ENCODE measurements around the gene CDHR3. TPM values are rescaled to one million over a fixed set of nuclear protein-coding genes. Genes with fewer than 3 reads are reported as not detected.

CDHR3 gene
- total and polyA plus RNA-seq, 9 of the 15 experiments (the other 6 are each of a cell fraction or from before 2014, with no cell fraction given) = 0.03 to 0.66 (median 0.24) TPM; not detected in 1

DNA sequence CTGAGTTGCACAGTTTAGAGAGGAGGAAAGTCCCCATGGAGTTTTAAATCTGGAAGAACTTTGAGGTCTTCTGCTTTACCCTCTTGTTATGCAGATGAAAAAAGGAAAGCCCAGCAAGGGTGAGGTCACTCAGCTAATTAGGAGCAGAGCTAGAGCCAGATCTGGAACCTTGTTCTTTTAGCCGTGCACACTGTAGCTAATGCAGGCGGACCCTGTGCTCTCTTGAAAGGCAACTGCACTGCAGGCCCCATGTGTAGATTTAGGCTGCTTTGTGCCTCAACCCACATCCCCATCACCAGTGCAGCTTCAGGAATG is 85.6 kb downstream of the CDHR3 start:
- WGBS (ENCODE audit: insufficient coverage, low coverage, missing lambda C conversion rate) = 3% methylated on average over 2 of the region's 2 CpGs
- in situ Hi-C loops (cut with MboI) (no loop called here), intact Hi-C loops (cut with micrococcal nuclease) (no loop called here)
- H3K9me1 ChIP-seq (ENCODE audit: control insufficient read depth, insufficient read depth, low read length) = no peaks in the 10 kb centered on the region
- H3K4me3 ChIP-seq = no peak overlapping the region
- H3K9me3 ChIP-seq (replicated peaks; ENCODE audit: control insufficient read depth, insufficient read depth, low read depth, low read length) = 0 out of 2 replicates have a peak, but pooled peaks cover 2% of the 10 kb centered on the region
- H3K4me2 ChIP-seq (ENCODE audit: insufficient read depth, low read length) = no peak overlapping the region
- H2AFZ ChIP-seq (ENCODE audit: low read depth, low read length) = no peak overlapping the region
- no TSS peak for BruUV-seq (replicated peaks)
- no peaks in the 10 kb centered on the region for H3K79me2 ChIP-seq (ENCODE audit: control insufficient read depth, insufficient read depth, low read length)
- CTCF ChIA-PET (ENCODE audit: low intra/inter-chr PET ratio) = interaction anchor here (0.5 to 3.1 kb wide), 2 partner anchors 104 to 292 kb away, joined by 3 to 20 read pairs; no protein-coding TSS in a partner anchor
- FAIRE-seq (no peak), DNase-seq (ENCODE audit: extremely low read depth in 1 of 4, low spot score in 3 of 4) (no peak), ATAC-seq (no peak)
- POLR2A ChIA-PET = interaction anchor here (0.6 to 0.7 kb wide), 2 partner anchors 20 to 355 kb away, joined by 3 read pairs; no protein-coding TSS in a partner anchor
- H3K27me3 ChIP-seq (ENCODE audit: control insufficient read depth in 2 of 2, insufficient read depth in 2 of 2, low read length in 2 of 2) = peaks cover 59 to 70% of the 10 kb centered on the region in 2 experiments
- no peaks in the 10 kb centered on the region for H3K4me1 ChIP-seq (replicated peaks in 1 of 2; ENCODE audit: control insufficient read depth in 2 of 2, insufficient read depth in 2 of 2, low read length in 2 of 2)
- no peaks in the 10 kb centered on the region for H3K36me3 ChIP-seq (ENCODE audit: control insufficient read depth, insufficient read depth, low read length)
- H4K20me1 ChIP-seq (replicated peaks; ENCODE audit: control insufficient read depth, insufficient read depth, low read length) = peaks cover 7% of the 10 kb centered on the region; the same call in 1 of the 2 replicates
- no peak overlapping the region for H3K9ac ChIP-seq (ENCODE audit: insufficient read depth in 1 of 2, low read depth in 2 of 2, low read length in 2 of 2)
- TF ChIP-seq YY1 (IDR thresholded peaks at IDR 0.05; ENCODE audit: borderline replicate concordance in 1 of 3, control insufficient read depth in 1 of 3, extremely low read depth in 1 of 3, insufficient read depth in 3 of 3, insufficient read length in 1 of 3, insufficient replicate concordance in 2 of 3, low read depth in 1 of 3, low read length in 2 of 3) (no peak), XRCC5 (IDR thresholded peaks at IDR 0.05; ENCODE audit: low read depth, low read length) (no peak)
- no peak overlapping the region for H3K27ac ChIP-seq (ENCODE audit: extremely low read depth, low read depth, low read length)

DNA sequence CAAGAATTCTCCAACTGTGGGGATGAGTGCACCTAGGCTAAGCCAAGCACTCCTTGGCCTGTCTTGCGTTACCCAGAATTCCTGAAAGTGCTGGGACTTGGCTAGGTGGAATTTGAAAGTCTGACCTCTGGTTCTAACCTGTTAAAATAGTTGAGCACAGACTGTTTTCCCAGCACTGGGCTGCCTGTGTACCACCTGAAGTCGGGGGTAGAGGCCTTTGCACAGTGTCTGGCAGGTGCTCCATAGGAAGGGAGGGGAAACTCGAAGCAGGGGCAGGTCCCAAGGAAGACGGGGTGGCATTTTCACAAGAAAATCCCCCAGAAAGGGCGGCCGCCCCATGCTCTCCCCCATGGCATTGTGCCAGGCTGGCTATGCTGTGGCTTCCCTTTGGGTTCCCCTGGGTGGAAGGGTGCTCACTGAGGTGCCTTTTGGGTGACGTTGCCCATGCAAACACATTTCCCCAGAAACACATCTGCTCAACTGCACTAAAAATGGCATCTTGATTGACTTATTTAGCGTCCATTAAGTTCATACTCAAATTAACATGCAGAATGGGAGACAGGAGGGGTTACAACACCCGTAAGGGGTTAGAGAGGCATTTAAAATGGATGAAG is 86.2 kb downstream of the CDHR3 start:
- H2AFZ ChIP-seq (ENCODE audit: low read depth, low read length) = no peak overlapping the region
- no peak overlapping the region for H3K9ac ChIP-seq (ENCODE audit: insufficient read depth in 1 of 2, low read depth in 2 of 2, low read length in 2 of 2)
- H3K4me3 ChIP-seq = no peak overlapping the region
- no peaks in the 10 kb centered on the region for H3K36me3 ChIP-seq (ENCODE audit: control insufficient read depth, insufficient read depth, low read length)
- H3K9me1 ChIP-seq (ENCODE audit: control insufficient read depth, insufficient read depth, low read length) = no peaks in the 10 kb centered on the region
- ChIA-PET POLR2A (no interaction called here), CTCF (ENCODE audit: low intra/inter-chr PET ratio) (interaction anchor here (0.5 to 3.1 kb wide), 2 partner anchors 104 to 292 kb away, joined by 3 to 20 read pairs; no protein-coding TSS in a partner anchor)
- DNase-seq (ENCODE audit: extremely low read depth in 1 of 4, low spot score in 3 of 4) (no peak), FAIRE-seq (no peak), ATAC-seq (no peak)
- peaks cover 7% of the 10 kb centered on the region; the same call in 1 of the 2 replicates for H4K20me1 ChIP-seq (replicated peaks; ENCODE audit: control insufficient read depth, insufficient read depth, low read length)
- TF ChIP-seq LCOR (CRISPR knock-in tag; IDR thresholded peaks at IDR 0.05) = 0 out of 2 replicates have a peak, but pooled peaks have one; percentile 28
- TF ChIP-seq PHB2 (IDR thresholded peaks at IDR 0.05; ENCODE audit: low read depth) = no peak
- no peak for TF ChIP-seq JUN (IDR thresholded peaks at IDR 0.05; ENCODE audit: borderline replicate concordance, low read depth, low read length)
- TF ChIP-seq JUN (CRISPR knock-in tag; IDR thresholded peaks at IDR 0.05; ENCODE audit: borderline replicate concordance) = no peak
- H3K79me2 ChIP-seq (ENCODE audit: control insufficient read depth, insufficient read depth, low read length) = no peaks in the 10 kb centered on the region
- H3K4me1 ChIP-seq (replicated peaks in 1 of 2; ENCODE audit: control insufficient read depth in 2 of 2, insufficient read depth in 2 of 2, low read length in 2 of 2) = no peaks in the 10 kb centered on the region
- H3K27me3 ChIP-seq (ENCODE audit: control insufficient read depth in 2 of 2, insufficient read depth in 2 of 2, low read length in 2 of 2) = peaks cover 64 to 76% of the 10 kb centered on the region in 2 experiments
- BruUV-seq (replicated peaks) = no TSS peak
- no peak overlapping the region for H3K4me2 ChIP-seq (ENCODE audit: insufficient read depth, low read length)
- no peak overlapping the region for H3K27ac ChIP-seq (ENCODE audit: extremely low read depth, low read depth, low read length)
- intact Hi-C loops (cut with micrococcal nuclease) = no loop called here
- 2% methylated on average over 9 of the region's 9 CpGs for WGBS (ENCODE audit: insufficient coverage, low coverage, missing lambda C conversion rate)
- 0 out of 2 replicates have a peak, but pooled peaks cover 2% of the 10 kb centered on the region for H3K9me3 ChIP-seq (replicated peaks; ENCODE audit: control insufficient read depth, insufficient read depth, low read depth, low read length)
- in situ Hi-C loops (cut with MboI) = no loop called here

Measured in K562 (cell line).